GM12801 (cell line): ENCODE measurements around the gene LCAT.

Experiments used
- TF ChIP-seq, protein P1 (sequence below): IDR thresholded peaks from one replicate; pipeline ENCODE4 v1.5.1; 2011; ENCODE audit warnings: control low read depth; ENCODE audit not compliant: insufficient read length; ENCODE audit errors: extremely low read depth

The LCAT gene

DNA sequence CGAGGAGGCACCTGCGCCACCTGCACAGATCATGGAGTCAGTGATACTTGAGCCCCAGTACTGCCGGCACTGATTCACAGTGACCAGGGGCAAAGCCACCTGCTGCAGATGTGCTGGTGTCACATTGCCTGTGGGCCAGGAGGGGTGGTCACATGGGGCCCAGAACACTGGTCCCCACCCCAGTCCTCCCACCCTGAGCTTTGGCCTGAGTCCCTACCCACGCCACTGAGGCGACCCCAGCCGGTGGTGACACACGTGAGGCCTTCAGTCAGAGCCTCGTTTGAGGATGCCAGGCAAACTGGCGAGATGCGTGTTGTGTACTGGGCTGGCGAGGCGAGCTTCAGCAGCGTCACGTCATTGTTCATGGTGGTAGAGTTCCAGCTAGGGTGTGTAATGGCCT is 13.7 kb downstream of the LCAT start:
- TF ChIP-seq, protein P1, sequence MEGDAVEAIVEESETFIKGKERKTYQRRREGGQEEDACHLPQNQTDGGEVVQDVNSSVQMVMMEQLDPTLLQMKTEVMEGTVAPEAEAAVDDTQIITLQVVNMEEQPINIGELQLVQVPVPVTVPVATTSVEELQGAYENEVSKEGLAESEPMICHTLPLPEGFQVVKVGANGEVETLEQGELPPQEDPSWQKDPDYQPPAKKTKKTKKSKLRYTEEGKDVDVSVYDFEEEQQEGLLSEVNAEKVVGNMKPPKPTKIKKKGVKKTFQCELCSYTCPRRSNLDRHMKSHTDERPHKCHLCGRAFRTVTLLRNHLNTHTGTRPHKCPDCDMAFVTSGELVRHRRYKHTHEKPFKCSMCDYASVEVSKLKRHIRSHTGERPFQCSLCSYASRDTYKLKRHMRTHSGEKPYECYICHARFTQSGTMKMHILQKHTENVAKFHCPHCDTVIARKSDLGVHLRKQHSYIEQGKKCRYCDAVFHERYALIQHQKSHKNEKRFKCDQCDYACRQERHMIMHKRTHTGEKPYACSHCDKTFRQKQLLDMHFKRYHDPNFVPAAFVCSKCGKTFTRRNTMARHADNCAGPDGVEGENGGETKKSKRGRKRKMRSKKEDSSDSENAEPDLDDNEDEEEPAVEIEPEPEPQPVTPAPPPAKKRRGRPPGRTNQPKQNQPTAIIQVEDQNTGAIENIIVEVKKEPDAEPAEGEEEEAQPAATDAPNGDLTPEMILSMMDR, result no peak

DNA sequence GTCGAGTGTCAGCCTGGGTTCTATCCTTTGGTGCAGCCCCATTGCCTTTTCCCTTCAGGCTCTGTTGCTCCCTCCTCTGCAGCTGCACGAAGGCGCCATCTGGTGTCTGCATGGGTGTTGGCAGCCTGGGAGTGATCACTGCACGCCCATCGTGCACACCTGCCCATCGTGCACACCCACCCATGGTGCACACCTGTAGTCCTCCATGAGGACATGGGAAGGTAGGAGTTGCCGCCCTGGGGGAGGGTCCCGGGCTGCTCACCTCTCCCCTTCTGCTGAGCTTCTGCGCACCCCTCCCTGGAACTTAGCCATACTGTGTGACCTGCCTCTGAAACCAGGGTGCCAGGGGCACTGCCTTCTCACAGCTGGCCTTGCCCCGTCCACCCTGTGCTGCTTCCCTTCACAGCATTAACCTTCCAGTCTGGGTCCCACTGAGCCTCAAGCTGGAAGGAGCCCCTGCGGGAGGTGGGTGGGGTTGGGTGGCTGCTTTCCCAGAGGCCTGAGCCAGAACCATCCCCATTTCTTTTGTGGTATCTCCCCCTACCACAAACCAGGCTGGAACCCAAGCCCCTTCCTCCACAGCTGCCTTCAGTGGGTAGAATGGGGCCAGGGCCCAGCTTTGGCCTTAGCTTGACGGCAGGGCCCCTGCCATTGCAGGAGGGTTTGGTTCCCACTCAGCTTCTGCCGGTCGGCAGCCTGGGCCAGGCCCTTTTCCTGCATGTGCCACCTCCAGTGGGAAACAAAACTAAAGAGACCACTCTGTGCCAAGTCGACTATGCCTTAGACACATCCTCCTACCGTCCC is 15.2 kb downstream of the LCAT start:
- TF ChIP-seq, protein P1, result peak; percentile 71

DNA sequence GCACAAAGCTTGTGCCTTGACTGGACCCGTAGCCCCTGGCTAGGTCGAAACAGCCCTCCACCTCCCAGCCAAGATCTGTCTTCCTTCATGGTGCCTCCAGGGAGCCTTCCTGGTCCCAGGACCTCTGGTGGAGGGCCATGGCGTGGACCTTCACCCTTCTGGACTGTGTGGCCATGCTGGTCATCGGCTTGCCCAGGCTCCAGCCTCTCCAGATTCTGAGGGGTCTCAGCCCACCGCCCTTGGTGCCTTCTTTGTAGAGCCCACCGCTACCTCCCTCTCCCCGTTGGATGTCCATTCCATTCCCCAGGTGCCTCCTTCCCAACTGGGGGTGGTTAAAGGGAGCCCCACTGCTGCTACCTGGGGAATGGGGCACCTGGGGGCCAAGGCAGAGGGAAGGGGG is 15.8 kb downstream of the LCAT start:
- TF ChIP-seq, protein P1, result no peak

DNA sequence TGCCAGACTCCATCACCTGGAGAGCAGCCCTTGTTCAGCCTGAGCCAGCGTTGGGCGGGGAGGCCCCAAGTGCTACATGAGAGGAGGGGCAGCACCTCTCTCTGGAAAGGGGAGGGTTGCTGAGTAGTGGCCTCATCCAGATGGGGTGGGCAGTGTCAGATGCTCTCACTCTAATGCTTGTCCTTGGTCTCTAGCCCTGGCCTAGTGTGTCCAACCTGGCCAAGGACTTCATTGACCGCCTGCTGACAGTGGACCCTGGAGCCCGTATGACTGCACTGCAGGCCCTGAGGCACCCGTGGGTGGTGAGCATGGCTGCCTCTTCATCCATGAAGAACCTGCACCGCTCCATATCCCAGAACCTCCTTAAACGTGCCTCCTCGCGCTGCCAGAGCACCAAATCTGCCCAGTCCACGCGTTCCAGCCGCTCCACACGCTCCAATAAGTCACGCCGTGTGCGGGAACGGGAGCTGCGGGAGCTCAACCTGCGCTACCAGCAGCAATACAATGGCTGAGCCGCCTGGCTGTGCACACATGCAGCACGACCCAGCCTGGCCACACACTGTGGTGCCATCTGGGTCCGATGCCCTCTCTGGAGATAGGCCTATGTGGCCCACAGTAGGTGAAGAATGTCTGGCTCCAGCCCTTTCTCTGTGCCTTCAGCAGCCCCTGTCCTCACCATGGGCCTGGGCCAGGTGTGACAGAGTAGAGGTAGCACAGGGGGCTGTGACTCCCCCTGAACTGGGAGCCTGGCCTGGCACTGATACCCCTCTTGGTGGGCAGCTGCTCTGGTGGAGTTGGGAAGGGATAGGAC is 16.6 kb downstream of the LCAT start:
- TF ChIP-seq, protein P1, result no peak

DNA sequence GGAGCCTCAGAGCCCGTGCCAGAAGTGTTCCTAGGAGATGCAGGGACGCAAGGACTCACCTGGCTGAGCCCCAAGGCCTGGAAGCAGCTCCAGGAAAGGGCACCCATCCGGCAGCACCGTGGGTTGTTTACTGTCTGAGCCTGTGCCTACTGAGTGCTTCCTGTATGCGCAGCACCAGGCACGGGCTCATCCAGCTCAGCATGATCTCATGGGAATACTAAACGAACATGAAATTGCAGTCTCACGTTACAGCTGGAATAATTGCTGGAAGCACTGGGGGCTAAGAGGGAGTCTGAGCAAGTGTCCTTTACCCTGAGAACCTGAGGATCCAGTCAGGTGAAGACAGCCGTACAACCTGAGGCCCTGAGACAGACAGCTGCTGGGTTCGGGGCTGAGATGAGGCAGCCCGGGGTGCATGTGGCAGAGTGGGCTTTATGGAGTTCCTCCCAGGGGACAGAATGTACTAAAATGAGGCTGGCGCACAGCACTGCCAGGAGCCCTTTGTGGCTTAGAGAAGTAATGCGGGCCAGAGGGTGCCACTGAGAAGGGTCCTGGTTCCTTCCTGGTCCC is 17.7 kb downstream of the LCAT start:
- TF ChIP-seq, protein P1, result no peak

DNA sequence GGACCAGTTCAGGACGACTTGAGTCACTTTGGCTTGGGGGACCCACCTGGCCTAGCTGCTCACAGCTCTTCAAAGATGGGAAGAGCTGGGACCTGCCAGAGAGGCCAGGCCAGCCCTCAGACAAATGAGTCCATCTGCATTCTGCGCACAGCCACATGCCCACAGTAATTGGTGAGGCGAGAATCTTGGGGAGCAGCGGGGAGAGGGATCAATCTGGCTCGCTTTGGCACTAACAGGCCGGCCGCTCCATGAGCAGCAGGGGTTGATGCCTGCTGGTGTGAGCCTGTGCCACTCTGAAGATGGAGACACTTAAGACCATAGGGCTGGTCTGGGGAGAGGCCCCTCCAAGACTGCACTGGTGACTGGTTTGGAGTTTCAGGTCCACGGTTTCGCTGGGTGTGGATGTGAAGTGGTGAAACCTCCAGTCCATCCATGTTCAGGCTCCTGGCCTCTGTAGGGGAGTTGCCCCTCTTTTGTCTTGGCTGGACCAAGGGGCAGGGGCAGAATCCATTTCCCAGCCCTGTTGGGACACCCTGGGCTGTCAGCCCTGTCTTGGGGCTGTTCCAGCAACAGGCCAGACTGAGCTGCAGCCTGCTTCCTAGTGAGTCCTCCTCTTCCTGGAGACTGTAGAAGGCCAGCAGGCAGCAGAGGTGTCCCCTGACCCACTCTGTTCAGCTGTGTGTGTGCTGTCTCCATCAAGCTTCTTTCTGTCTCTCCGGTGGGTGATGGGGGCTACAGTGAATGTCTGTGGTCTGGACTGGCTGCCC is 19.6 kb downstream of the LCAT start:
- TF ChIP-seq, protein P1, result no peak
